Calu3 (cell line): ENCODE results near the gene CD9. TPM values are rescaled to one million over a fixed set of nuclear protein-coding genes. Genes with fewer than 3 reads are reported as not detected.
A peak's percentile ranks its signal among the peaks of the same experiment; 100 is the strongest.
"Not testable (repeated sequence)": the region's sequence is repeated elsewhere in the genome, so short reads cannot be mapped to it uniquely, and the experiment has no call there.

ENCODE experiments used
- BruUV-seq: library from RNA; stranded (reverse); fragments of 400-500 nt; replicated peaks from 2 replicates; lab custom pipeline; 2021; lab: Mats Ljungman, UMichigan
- CTCF ChIA-PET: fragments of 300-600 bp; sonication (Branson Sonifier 250); formaldehyde crosslinking; loops from one replicate; lab custom pipeline; 2022; ENCODE audit warnings: antibody characterized with exemption; lab: Charles Lee
- DNase-seq: peaks from one replicate; pipeline ENCODE4 v3.0.0; 2022
- H3K27ac Mint-ChIP-seq: one replicate; pipeline ENCODE4 v1.8.0; 2022; ENCODE audit warnings: mixed read lengths; ENCODE audit not compliant: unreplicated experiment
- H3K27me3 Mint-ChIP-seq: one replicate; pipeline ENCODE4 v1.8.0; 2022; ENCODE audit warnings: mixed read lengths; ENCODE audit not compliant: unreplicated experiment
- H3K36me3 Mint-ChIP-seq: one replicate; pipeline ENCODE4 v1.8.0; 2022; ENCODE audit warnings: mild to moderate bottlenecking, moderate library complexity, mixed read lengths; ENCODE audit not compliant: insufficient read depth, unreplicated experiment
- H3K4me1 Mint-ChIP-seq: one replicate; pipeline ENCODE4 v1.8.0; 2022; ENCODE audit warnings: mild to moderate bottlenecking, low read depth, mixed read lengths; ENCODE audit not compliant: unreplicated experiment
- H3K4me3 Mint-ChIP-seq: one replicate; pipeline ENCODE4 v1.8.0; 2022; ENCODE audit warnings: mild to moderate bottlenecking, low read depth, moderate library complexity, mixed read lengths; ENCODE audit not compliant: unreplicated experiment
- H3K9me3 Mint-ChIP-seq: one replicate; pipeline ENCODE4 v1.8.0; 2022; ENCODE audit warnings: low read depth, mixed read lengths; ENCODE audit not compliant: unreplicated experiment
- CTCF ChIP-seq: fragments of 200-600 bp; IDR thresholded peaks from one replicate; pipeline ENCODE4 v1.8.0; 2022; ENCODE audit warnings: antibody characterized with exemption; ENCODE audit not compliant: unreplicated experiment
- intact Hi-C: fragments of 100-400 bp; cut with micrococcal nuclease; formaldehyde crosslinking; loops from one replicate; pipeline ENCODE4 v1.10.0; 2022; ENCODE audit not compliant: unreplicated experiment
- total RNA-seq: library from RNA; stranded (reverse); gene quantifications from 2 replicates; pipeline ENCODE4 v1.2.3, GENCODE V29; 2022

CD9 gene
- total RNA-seq, 1 experiment from 2014 or later, result 128 TPM

GRCh38 chr12:6190767-6191530 is 9.3 kb upstream of the CD9 start:
- H3K4me3 Mint-ChIP-seq, DNase-seq, CTCF ChIA-PET, H3K27ac Mint-ChIP-seq, BruUV-seq, H3K9me3 Mint-ChIP-seq, intact Hi-C loops, H3K36me3 Mint-ChIP-seq: not testable (repeated sequence)
- peaks cover 11% of the 10 kb centered on the region for H3K4me1 Mint-ChIP-seq
- H3K27me3 Mint-ChIP-seq, result peaks cover 35% of the 10 kb centered on the region

DNA sequence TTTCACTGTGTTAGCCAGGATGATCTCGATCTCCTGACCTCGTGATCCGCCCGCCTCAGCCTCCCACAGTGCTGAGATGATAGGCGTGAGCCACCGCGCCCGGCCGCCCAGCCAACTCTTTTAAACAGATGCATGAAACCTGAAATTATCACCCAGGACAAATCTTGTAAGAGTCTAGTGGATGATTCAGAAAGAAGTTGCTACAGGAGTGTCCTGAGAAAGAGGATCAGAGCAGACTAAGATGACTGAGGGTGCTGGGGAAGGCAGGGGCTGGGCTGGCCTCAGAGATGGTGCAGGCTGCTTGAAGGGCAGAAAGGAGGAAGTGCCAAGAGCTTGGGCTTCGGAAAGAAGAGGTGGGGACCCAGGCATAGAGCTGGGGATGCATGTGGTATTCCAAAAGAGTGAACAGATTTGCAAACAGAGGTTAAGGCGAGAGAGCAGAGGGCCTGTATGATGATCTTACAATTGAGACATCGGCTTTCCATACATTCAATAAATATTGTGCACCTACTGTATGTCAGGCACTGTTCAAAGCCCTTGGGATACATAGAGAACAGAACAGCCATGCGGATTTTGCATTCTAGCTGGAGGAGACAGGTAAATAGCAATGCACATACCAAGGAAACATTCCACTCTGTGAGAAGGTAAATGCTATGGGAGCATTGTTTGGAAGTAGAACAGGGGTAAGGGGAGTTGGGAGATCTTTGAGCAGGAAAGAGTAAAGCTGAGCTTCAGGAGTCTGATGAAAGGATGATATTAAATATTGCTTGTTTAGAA is 7.4 kb upstream of the CD9 start:
- no peak overlapping the region for H3K27ac Mint-ChIP-seq
- intact Hi-C loops, result no loop called here
- DNase-seq, result no peak
- CTCF ChIA-PET, result no interaction called here
- TF ChIP-seq CTCF, result no peak
- H3K4me3 Mint-ChIP-seq, result no peak overlapping the region
- H3K36me3 Mint-ChIP-seq, result no peaks in the 10 kb centered on the region
- H3K27me3 Mint-ChIP-seq, result peaks cover 35% of the 10 kb centered on the region
- H3K9me3 Mint-ChIP-seq, result no peaks in the 10 kb centered on the region
- BruUV-seq, result no TSS peak
- H3K4me1 Mint-ChIP-seq, result peaks cover 19% of the 10 kb centered on the region

GRCh38 chr12:6193853-6194815 is 6.1 kb upstream of the CD9 start:
- Mint-ChIP-seq H3K36me3 (peaks cover 1% of the 10 kb centered on the region), H3K27ac (no peak overlapping the region), H3K27me3 (peaks cover 31% of the 10 kb centered on the region), H3K4me3 (no peak overlapping the region), H3K4me1 (peaks cover 32% of the 10 kb centered on the region), H3K9me3 (no peaks in the 10 kb centered on the region)
- intact Hi-C loops, result loop anchor here (1.0 kb wide), 1 partner anchor 131 kb away; no protein-coding TSS in a partner anchor
- no TSS peak for BruUV-seq
- TF ChIP-seq CTCF, result no peak
- no peak for DNase-seq
- CTCF ChIA-PET, result no interaction called here

DNA sequence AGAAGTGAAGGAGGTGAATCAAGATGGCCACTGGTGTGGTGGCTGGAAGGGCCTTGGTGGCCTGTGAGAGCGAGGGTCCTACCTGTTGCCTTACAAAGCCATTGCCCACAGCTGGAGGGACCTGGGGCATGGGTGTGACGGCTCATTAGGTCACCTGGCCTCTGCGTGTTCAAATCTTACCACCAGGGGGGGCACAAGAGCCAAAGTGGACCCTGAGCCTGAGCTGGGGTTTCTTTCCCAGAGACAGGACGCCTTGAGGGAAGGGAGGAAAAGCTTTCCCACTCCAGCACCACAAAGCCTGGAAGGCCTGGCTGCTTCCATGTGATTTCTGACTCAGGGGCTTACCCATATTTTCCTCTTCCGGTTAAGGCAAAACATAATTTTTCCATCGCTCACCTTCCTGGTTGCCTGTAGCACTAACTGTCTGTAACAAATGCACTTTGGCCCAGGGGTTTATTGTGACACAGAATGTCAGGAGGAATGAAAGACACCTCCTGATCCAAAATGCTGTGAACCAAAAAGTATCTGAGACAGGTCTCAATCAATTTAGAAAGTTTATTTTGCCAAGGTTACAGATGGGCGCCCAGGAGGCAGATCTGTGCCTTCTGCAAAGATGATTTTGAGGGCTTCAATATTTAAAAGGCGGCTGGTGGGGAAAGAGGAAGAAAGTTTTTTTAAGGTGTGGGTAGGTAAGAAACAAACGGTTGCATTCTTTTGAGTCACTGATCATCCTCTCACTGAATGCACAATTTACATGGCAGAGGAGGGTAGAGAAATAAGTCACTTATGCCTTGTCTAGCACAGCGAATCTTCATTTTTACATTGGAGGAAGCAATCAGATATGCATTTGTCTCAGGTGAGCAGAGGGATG is 4.3 kb upstream of the CD9 start:
- peaks cover 16% of the 10 kb centered on the region for H3K36me3 Mint-ChIP-seq
- intact Hi-C loops, result loop anchor here (1.0 kb wide), 2 partner anchors 83 to 89 kb away; no protein-coding TSS in a partner anchor
- peaks cover 18% of the 10 kb centered on the region for H3K27me3 Mint-ChIP-seq
- H3K27ac Mint-ChIP-seq, result peak overlapping the region; percentile 14
- CTCF ChIA-PET, result interaction anchor here (0.6 to 2.7 kb wide), 14 partner anchors 19 to 132 kb away, joined by 3 to 48 read pairs (median 4); no protein-coding TSS in a partner anchor
- peak; percentile 93 for DNase-seq
- H3K9me3 Mint-ChIP-seq, result no peaks in the 10 kb centered on the region
- BruUV-seq, result no TSS peak
- TF ChIP-seq CTCF, result peak; percentile 92
- H3K4me1 Mint-ChIP-seq, result peaks cover 33% of the 10 kb centered on the region
- no peak overlapping the region for H3K4me3 Mint-ChIP-seq
